ENCODE results near the gene CHAC1.

DNA sequence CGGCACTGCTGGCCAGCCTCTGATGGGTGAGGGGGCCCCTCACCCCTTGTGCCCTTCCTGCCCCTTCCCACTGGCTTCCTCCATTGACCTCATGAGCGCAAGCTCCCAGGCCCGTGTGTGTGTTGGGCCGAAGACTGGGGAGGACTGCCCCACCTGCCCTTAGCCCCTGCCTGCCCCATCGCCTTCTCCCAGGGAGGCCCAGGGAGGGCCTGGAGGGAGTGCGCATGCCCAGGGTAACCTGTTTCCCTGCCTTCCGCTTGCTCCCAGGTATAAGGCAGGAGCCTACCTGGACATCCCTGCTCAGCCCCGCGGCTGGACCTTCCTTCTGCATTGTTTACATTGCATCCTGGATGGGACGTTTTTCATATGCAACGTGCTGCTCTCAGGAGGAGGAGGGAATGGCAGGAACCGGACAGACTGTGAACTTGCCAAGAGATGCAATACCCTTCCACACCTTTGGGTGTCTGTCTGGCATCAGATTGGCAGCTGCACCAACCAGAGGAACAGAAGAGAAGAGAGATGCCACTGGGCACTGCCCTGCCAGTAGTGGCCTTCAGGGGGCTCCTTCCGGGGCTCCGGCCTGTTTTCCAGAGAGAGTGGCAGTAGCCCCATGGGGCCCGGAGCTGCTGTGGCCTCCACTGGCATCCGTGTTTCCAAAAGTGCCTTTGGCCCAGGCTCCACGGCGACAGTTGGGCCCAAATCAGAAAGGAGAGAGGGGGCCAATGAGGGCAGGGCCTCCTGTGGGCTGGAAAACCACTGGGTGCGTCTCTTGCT is 15.3 kb upstream of the CHAC1 start:
- TF ChIP-seq, protein P1, sequence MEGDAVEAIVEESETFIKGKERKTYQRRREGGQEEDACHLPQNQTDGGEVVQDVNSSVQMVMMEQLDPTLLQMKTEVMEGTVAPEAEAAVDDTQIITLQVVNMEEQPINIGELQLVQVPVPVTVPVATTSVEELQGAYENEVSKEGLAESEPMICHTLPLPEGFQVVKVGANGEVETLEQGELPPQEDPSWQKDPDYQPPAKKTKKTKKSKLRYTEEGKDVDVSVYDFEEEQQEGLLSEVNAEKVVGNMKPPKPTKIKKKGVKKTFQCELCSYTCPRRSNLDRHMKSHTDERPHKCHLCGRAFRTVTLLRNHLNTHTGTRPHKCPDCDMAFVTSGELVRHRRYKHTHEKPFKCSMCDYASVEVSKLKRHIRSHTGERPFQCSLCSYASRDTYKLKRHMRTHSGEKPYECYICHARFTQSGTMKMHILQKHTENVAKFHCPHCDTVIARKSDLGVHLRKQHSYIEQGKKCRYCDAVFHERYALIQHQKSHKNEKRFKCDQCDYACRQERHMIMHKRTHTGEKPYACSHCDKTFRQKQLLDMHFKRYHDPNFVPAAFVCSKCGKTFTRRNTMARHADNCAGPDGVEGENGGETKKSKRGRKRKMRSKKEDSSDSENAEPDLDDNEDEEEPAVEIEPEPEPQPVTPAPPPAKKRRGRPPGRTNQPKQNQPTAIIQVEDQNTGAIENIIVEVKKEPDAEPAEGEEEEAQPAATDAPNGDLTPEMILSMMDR (IDR thresholded peaks at IDR 0.05), result peak in 4 of 6 experiments; percentile 7 to 56 (median 30)
- no peak for TF ChIP-seq POLR2A (IDR thresholded peaks at IDR 0.05)
